ENCODE data around the gene CNGA3. TPM values are rescaled to one million over a fixed set of nuclear protein-coding genes. Genes with fewer than 3 reads are reported as not detected.

The CNGA3 gene
- total RNA-seq, 2 experiments from 2014 or later, result not detected

GRCh38 chr2:98374286-98374685 lies 28.0 kb downstream of the CNGA3 start:
- intact Hi-C loops (cut with micrococcal nuclease; ENCODE audit: unreplicated experiment), result no loop called here
- H4K20me1 ChIP-seq (ENCODE audit: insufficient read depth, low read length), result no peaks in the 10 kb centered on the region
- BruUV-seq (replicated peaks), result no TSS peak

GRCh38 chr2:98374958-98375570 lies 28.8 kb downstream of the CNGA3 start:
- no peaks in the 10 kb centered on the region for H3K9me3 ChIP-seq (ENCODE audit: low read length)
- intact Hi-C loops (cut with micrococcal nuclease; ENCODE audit: unreplicated experiment), result no loop called here
- no peaks in the 10 kb centered on the region for H3K79me2 ChIP-seq (ENCODE audit: insufficient read depth, low read depth, low read length)
- H3K9me2 ChIP-seq (ENCODE audit: insufficient read depth, low read length), result no peaks in the 10 kb centered on the region
- no peak for DNase-seq (ENCODE audit: low spot score)
- H3K27ac ChIP-seq (ENCODE audit: low read depth, low read length, poor library complexity, severe bottlenecking), result no peak overlapping the region
- no peak overlapping the region for H2AFZ ChIP-seq (ENCODE audit: low read length)
- H3K36me3 ChIP-seq (ENCODE audit: insufficient read depth, low read length), result no peaks in the 10 kb centered on the region
- TF ChIP-seq, protein P1, sequence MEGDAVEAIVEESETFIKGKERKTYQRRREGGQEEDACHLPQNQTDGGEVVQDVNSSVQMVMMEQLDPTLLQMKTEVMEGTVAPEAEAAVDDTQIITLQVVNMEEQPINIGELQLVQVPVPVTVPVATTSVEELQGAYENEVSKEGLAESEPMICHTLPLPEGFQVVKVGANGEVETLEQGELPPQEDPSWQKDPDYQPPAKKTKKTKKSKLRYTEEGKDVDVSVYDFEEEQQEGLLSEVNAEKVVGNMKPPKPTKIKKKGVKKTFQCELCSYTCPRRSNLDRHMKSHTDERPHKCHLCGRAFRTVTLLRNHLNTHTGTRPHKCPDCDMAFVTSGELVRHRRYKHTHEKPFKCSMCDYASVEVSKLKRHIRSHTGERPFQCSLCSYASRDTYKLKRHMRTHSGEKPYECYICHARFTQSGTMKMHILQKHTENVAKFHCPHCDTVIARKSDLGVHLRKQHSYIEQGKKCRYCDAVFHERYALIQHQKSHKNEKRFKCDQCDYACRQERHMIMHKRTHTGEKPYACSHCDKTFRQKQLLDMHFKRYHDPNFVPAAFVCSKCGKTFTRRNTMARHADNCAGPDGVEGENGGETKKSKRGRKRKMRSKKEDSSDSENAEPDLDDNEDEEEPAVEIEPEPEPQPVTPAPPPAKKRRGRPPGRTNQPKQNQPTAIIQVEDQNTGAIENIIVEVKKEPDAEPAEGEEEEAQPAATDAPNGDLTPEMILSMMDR (conservative IDR thresholded peaks at IDR 0.05; ENCODE audit: low read length), result no peak
- no peak for TF ChIP-seq EZH2phosphoT487 (IDR thresholded peaks at IDR 0.05; ENCODE audit: borderline replicate concordance, low read depth, low read length)
- ChIA-PET POLR2A (no interaction called here), CTCF (ENCODE audit: unreplicated experiment) (no interaction called here)
- H3K4me3 ChIP-seq (ENCODE audit: low read depth, low read length, poor library complexity, severe bottlenecking), result no peak overlapping the region
- H4K20me1 ChIP-seq (ENCODE audit: insufficient read depth, low read length), result no peaks in the 10 kb centered on the region
- BruUV-seq (replicated peaks), result no TSS peak
- no peaks in the 10 kb centered on the region for H3K4me1 ChIP-seq (ENCODE audit: insufficient read depth, low read length, poor library complexity, severe bottlenecking)
- no peak overlapping the region for H3K4me2 ChIP-seq (ENCODE audit: low read length)

More at GRCh38 chr2:98374286-98374685, 28.0 kb downstream of the CNGA3 start:
- Histone ChIP-seq H3K9me2 (ENCODE audit: insufficient read depth, low read length) (no peaks in the 10 kb centered on the region), H2AFZ (ENCODE audit: low read length) (no peak overlapping the region), H3K4me1 (ENCODE audit: insufficient read depth, low read length, poor library complexity, severe bottlenecking) (no peaks in the 10 kb centered on the region), H3K27ac (ENCODE audit: low read depth, low read length, poor library complexity, severe bottlenecking) (no peak overlapping the region), H3K36me3 (ENCODE audit: insufficient read depth, low read length) (no peaks in the 10 kb centered on the region), H3K4me2 (ENCODE audit: low read length) (no peak overlapping the region), H3K4me3 (ENCODE audit: low read depth, low read length, poor library complexity, severe bottlenecking) (no peak overlapping the region), H3K9me3 (ENCODE audit: low read length) (no peaks in the 10 kb centered on the region), H3K79me2 (ENCODE audit: insufficient read depth, low read depth, low read length) (no peaks in the 10 kb centered on the region)
- CTCF ChIA-PET (ENCODE audit: unreplicated experiment), result no interaction called here
- TF ChIP-seq, protein P1 (conservative IDR thresholded peaks at IDR 0.05; ENCODE audit: low read length), result no peak
- TF ChIP-seq EZH2phosphoT487 (IDR thresholded peaks at IDR 0.05; ENCODE audit: borderline replicate concordance, low read depth, low read length), result no peak
- DNase-seq (ENCODE audit: low spot score), result no peak
- POLR2A ChIA-PET, result interaction anchor here (0.6 kb wide), 1 partner anchor 286 kb away, joined by 3 read pairs; no protein-coding TSS in a partner anchor

GRCh38 chr2:98376301-98376910 lies 30.1 kb downstream of the CNGA3 start:
- H4K20me1 ChIP-seq (ENCODE audit: insufficient read depth, low read length), result no peaks in the 10 kb centered on the region
- CTCF ChIA-PET (ENCODE audit: unreplicated experiment), result no interaction called here
- BruUV-seq (replicated peaks), result no TSS peak

More at GRCh38 chr2:98376301-98376910, 30.1 kb downstream of the CNGA3 start:
- H3K9me3 ChIP-seq (ENCODE audit: low read length), result no peaks in the 10 kb centered on the region
- no peak overlapping the region for H3K4me3 ChIP-seq (ENCODE audit: low read depth, low read length, poor library complexity, severe bottlenecking)
- no peaks in the 10 kb centered on the region for H3K4me1 ChIP-seq (ENCODE audit: insufficient read depth, low read length, poor library complexity, severe bottlenecking)
- H3K27ac ChIP-seq (ENCODE audit: low read depth, low read length, poor library complexity, severe bottlenecking), result no peak overlapping the region
- intact Hi-C loops (cut with micrococcal nuclease; ENCODE audit: unreplicated experiment), result no loop called here
- POLR2A ChIA-PET, result no interaction called here
- no peaks in the 10 kb centered on the region for H3K79me2 ChIP-seq (ENCODE audit: insufficient read depth, low read depth, low read length)
- no peaks in the 10 kb centered on the region for H3K9me2 ChIP-seq (ENCODE audit: insufficient read depth, low read length)
- H2AFZ ChIP-seq (ENCODE audit: low read length), result no peak overlapping the region
- no peak for DNase-seq (ENCODE audit: low spot score)
- no peak overlapping the region for H3K4me2 ChIP-seq (ENCODE audit: low read length)
- TF ChIP-seq, protein P1 (conservative IDR thresholded peaks at IDR 0.05; ENCODE audit: low read length), result no peak
- no peak for TF ChIP-seq EZH2phosphoT487 (IDR thresholded peaks at IDR 0.05; ENCODE audit: borderline replicate concordance, low read depth, low read length)
- H3K36me3 ChIP-seq (ENCODE audit: insufficient read depth, low read length), result no peaks in the 10 kb centered on the region

All from OCI-LY7 (cell line).